ENCODE measurements around the gene SEC63.
"Not testable (repeated sequence)": the region's sequence is repeated elsewhere in the genome, so short reads cannot be mapped to it uniquely, and the experiment has no call there.

The SEC63 gene

GRCh38 chr6:107931894-107932293 lies 26.1 kb downstream of the SEC63 start:
- no peak for DNase-seq (ENCODE audit: low read depth)

DNA sequence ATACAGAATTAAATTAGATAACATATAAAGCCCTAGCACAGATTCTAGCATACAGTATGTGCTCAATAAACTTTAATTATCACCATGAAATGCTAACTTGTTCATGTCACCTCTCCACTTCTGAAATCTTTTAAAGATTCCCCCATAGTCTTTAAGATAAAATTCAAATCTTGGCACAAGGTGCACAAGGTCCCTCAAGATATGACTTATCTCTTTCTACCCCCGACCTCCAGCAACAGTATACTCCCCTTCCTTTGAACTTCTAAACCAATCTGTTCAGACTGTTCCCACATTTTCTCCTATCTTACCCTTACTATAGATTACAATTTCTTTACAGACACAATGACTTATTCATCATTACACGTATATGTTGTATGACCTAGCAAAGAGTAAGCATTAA lies 29.0 kb downstream of the SEC63 start:
- no peak for DNase-seq (ENCODE audit: low read depth)

- peak; percentile 38 for DNase-seq (ENCODE audit: low read depth)
These were observed 31.1 kb downstream of the SEC63 start for GRCh38 chr6:107926697-107927544.

DNA sequence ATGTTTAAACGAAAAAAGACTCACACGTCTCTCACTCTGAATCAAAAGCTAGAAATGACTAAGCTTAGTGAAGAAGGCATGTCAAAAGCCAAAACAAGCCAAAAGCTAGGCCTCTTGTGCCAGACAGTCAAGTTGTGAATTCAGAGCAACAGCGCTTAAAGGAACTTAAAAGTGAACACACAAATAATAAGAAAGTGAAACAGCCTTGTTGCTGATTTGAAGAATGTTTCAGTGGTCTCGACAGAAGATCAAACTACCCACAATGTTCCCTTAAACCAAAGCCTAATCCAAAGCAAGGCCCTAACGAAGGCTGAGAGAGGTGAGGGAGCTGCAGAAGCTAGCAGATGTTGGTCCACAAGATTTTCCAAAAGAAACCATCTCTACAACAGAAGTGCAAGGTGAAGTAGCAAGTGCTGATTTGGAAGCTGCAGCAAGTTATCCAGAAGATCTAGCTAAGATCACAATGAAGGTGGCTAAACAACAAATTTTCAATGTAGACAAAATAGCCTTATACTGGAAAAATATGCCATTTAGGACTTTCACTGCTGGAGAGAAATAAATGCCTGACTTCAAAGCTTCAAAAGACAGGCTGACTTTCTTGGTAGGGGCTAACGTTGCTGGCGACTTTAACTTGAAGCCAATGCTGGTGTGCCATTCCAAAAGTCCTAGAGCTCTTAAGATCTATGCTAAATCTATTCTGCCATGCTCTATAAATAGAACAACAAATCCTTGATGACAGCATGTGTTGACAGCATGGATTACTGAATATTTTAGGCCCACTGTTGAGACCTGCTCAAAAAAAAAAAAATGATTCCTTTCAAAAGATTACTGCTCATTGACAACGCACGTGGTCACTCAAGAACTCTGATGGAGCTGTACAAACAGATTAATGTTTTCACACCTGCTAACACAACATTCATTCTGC lies 40.3 kb downstream of the SEC63 start:
- DNase-seq (ENCODE audit: low read depth): no peak

GRCh38 chr6:107916961-107917360 lies 41.0 kb downstream of the SEC63 start:
- not testable (repeated sequence) for DNase-seq (ENCODE audit: low read depth)

DNA sequence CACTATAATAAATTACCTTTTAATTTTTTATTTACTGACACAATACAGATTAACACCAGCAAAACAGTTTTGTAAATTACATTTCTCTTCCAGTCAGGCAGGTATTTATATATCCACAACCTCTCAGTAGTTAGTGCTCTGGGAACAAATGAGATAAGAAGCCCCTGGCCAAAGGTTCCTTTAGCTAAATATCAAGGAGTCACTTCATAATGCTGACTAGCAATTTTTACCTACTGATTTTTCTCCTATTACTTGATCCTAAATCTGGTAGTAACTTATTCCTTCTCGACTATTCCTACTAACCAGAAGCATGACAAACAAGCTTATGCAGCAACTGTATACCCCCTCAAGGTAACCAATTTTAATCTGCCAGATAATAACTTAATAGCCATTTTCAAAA lies 46.3 kb downstream of the SEC63 start:
- DNase-seq (ENCODE audit: low read depth): no peak

DNA sequence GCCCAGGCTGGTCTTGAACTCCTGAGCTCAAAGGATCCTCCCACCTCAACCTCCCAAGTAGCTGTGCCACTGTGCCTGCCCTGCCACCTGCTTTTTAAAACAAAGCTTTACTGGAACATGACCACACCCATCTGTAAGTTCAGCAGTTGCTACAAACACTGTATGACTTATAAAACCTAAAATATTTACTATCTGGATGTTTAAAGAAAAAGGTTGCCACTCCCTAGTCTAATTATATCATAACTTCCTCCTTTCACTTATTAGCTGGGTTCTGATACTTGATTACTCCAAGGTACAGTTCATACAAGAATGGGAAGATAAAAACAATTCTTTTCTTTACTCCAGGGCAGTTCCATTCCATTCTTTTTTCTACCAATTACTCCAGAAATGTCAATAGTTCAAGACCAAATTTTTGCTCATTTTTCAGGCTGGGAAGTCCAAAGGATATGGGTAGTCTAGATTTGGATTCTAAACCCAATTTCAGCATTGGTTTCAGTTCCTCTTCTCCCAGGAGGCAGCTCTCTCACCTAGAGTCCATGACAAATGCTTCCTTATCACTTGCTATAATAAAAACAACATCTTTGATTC lies 63.1 kb downstream of the SEC63 start:
- no peak for DNase-seq (ENCODE audit: low read depth)

- not testable (repeated sequence) for DNase-seq (ENCODE audit: low read depth)
These were observed 67.6 kb downstream of the SEC63 start for GRCh38 chr6:107890431-107890830.

GRCh38 chr6:107885950-107886349 lies 72.1 kb downstream of the SEC63 start:
- not testable (repeated sequence) for DNase-seq (ENCODE audit: low read depth)

DNA sequence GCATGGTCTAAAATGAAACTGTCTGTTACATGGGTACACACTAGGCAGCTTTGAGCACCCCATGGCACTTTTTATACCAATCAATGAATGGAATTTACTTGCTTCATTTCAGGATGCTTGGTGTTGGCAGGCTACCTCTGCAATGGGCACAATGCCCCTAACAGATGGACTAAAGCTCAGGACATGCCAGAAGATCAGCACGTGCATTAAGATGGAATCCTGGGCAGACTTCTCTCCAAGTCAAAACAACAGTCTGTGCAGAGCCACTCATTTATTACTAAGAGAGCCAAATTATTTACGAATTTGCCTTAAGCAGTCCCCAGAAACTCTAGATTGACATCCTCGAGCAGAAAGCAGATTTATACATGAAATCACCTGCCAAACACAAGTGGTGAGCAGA lies 78.1 kb downstream of the SEC63 start:
- no peak for DNase-seq (ENCODE audit: low read depth)

GRCh38 chr6:107877968-107878367 lies 80.0 kb downstream of the SEC63 start:
- DNase-seq (ENCODE audit: low read depth): no peak

- peak; percentile 60 for DNase-seq (ENCODE audit: low read depth)
These were observed 86.0 kb downstream of the SEC63 start for GRCh38 chr6:107871976-107872375.

DNA sequence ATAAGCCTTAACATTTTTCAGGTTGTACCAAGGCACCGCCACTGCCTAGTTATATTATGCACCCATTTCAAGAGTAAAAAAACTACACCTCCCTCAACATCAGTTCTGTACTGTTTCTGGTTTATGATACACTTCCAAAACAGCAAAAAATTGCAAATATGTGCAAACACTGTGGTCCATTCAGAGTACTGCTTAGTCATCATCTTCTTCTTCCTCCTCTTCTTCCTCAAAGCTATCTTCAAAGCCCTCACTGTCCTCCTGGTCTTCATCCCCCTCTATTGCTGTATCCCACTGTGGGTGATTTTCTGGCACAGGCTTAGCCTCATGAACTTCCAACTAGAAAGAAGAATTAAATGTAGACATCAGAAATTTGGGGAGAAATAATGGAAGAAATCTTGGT lies 86.5 kb downstream of the SEC63 start:
- not testable (repeated sequence) for DNase-seq (ENCODE audit: low read depth)

GRCh38 chr6:107871016-107871415 lies 87.0 kb downstream of the SEC63 start:
- DNase-seq (ENCODE audit: low read depth): no peak

DNA sequence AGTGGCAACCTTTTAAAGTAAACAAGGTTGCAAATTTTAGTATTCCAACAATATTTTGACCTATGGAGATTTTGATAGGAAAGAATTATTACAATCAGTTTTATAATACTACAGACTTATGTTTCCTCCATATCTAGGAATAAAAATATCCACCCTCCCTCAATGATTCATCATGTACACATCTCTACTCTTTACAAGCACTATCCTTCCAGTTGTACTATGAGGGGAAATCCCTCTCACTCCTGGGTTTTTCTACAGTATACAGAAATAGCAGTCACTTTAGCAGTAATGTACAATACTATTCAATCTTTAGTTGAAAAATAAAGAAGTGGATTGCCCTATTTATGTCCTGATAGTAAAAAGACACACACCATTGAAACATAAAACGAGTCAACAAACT lies 87.6 kb downstream of the SEC63 start:
- DNase-seq (ENCODE audit: low read depth): peak; percentile 77

- DNase-seq (ENCODE audit: low read depth): no peak
These were observed 88.1 kb downstream of the SEC63 start for GRCh38 chr6:107869871-107870270.

DNA sequence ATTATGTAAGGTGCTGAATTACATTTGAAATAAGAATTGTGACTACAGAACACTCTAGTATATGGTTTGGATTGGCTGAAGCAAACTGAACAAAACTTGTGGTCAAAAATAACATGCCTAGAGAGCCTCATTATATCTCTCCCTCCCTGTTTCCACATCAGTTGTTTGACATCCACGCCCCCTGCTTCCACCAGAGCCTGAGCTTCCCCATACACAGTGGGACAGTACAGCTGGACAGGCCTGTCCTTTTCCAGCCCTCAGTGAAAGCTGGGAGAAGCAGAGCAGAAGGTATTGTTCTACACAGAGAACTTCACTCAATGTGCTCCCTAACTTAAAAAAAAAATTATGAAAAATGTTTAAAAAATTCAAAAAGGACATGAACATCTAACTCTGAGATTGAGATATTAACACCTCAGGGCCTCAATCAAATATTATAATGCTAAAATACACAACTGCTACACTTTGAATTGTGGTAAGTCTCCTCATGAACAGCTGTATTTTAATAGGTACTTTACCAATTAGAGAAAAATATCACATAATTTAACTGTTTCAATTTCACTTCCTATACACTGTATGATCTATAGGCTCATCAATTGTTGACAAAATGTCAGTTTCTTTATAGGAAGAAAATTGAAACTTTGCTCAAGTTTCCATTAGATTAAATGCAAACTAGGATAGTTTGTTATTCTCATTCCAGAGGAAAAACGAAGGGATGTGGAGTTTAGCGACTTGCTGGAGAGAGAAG lies 89.0 kb downstream of the SEC63 start:
- no peak for DNase-seq (ENCODE audit: low read depth)

GRCh38 chr6:107867302-107867615 lies 90.7 kb downstream of the SEC63 start:
- DNase-seq (ENCODE audit: low read depth): no peak

DNA sequence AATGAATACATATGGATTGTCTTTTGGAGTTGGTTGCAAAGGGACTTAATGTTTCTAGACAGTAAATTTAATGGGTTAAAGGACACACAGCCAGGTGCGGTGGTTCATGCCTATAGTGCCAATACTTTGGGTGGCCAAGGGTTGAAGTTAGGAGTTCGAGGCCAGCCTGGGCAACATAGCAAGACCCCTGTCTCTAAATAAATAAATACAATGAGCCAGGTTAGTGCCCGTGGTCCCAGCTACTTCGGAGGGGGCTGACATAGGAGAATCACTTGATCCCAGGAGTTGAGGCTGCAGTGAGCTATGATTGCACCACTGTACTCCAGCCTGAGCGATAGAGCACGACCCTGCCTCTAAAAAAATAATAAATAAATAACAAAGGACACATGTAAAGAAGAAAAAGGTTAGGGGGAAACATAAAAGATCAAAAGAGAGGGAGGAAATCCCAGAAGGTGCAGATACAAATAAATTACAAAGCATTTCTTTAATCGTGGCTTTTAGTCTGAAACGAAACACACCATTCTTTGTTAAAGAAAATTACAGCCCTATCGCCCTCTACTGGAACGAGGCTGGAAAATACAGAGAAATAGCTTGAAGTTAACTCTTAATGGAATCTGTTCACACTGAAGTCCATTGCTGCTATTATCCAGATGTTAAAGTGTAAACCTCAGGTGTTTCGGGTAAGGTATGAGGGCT lies 91.3 kb downstream of the SEC63 start:
- DNase-seq (ENCODE audit: low read depth): peak; percentile 35

DNA sequence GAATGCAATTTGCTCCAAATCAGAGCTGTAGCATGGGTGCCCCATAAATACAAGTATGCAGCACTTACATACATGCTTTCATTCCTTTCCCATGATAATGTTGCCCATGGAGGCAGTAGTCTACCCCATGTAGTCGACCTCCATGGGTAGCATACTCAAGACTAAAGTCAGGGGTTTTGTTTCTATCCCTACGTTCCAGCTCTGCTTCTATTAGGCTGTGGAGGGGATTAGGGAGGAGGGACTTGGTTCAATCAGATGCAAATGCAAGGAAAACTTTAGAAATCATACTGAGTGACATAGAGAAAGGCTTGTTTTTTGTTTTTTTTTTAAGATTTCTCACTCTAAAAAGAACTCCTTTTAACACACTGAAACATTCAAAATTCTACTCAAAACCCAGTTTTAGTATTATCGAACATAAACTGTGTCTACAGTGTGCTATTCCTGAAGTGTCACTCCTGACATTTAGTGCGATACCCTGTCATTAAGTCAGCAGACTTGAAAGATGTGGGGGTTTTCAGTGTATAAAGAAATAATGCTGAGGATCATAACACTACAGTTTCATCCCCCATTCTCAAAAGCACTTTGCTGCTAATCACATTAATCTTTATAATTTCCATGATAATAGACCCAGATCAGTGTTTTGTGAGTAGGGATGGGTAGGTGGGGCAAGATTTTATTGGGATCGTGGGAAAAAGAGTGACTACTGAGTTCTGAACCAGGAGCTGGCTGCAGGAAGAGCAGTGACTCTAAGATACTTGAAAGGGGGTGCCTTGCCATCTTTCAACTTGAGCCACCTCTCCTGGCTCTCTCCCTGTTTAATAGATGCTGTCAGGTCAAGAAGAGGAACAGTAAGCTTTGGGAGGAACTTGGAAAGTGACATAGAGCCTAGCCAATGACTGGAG lies 93.5 kb downstream of the SEC63 start:
- DNase-seq (ENCODE audit: low read depth): no peak
